ENCODE data around the gene ACTR2.

Gene ACTR2

DNA sequence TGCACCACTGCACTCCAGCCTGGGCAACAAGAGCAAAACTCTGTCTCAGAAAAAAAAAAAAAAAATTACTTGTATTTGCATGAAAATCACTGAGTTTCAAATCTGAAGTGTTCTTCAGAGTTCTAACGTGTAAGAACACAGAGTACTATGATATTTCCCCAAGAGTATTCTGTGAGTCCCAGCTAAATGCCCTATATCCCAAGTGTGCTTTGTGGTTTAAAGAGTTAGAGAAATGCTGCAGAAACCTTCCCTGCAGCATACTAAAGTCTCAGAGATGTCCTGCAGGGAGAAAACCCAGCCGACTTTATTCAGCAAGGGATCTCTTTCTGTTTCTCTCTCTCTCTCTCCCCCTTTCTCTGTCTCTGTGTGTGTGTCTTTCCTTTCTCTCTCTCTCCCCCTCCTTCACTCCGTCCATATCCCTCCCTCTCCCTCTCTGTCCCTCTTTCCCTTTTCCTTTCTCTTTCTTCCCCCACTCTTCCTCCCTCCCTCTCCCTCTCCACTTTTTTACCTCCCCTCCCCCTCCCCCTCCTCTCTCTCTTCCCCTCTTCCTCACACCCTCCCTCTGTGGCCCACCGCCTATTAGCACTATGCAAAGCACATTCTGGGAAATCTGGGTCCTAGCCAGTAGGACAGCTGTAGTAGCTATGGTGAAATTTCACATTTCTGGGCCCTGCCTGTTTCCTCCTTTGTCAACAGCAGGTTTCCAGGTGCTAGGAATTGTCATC is 54.2 kb downstream of the ACTR2 start:
- H3K27ac ChIP-seq, result no peak overlapping the region
- TF ChIP-seq, protein P1, sequence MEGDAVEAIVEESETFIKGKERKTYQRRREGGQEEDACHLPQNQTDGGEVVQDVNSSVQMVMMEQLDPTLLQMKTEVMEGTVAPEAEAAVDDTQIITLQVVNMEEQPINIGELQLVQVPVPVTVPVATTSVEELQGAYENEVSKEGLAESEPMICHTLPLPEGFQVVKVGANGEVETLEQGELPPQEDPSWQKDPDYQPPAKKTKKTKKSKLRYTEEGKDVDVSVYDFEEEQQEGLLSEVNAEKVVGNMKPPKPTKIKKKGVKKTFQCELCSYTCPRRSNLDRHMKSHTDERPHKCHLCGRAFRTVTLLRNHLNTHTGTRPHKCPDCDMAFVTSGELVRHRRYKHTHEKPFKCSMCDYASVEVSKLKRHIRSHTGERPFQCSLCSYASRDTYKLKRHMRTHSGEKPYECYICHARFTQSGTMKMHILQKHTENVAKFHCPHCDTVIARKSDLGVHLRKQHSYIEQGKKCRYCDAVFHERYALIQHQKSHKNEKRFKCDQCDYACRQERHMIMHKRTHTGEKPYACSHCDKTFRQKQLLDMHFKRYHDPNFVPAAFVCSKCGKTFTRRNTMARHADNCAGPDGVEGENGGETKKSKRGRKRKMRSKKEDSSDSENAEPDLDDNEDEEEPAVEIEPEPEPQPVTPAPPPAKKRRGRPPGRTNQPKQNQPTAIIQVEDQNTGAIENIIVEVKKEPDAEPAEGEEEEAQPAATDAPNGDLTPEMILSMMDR (IDR thresholded peaks at IDR 0.05), result no peak
- TF ChIP-seq ZFX (IDR thresholded peaks at IDR 0.05; ENCODE audit: borderline replicate concordance), result no peak

DNA sequence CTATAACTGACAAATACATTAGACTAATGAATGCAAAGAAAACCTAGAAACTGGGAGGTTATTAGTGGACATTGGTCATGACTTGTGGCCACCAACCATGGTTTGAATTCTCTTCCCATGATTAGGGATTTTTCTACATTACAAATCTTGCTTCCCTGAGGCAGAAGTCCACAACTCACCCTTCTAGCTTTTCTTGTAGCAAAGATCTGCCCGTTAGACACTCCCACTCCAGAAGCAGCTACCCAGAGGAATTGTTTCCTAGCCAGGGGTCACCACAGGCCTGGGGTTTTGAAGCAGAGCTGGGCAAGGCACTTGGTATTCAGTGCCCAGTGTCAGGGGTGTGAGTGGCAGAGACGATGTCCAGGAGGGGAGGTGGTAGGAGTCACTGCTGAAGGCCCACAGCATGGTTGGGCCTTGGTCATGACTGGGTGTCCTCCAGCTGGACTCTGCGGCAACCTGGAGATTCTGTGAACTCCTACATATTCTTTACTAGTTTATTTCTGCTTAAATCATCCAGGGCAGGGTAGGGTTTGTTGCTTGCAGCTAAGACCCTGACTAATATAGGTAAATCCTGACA is 54.9 kb downstream of the ACTR2 start:
- TF ChIP-seq, protein P1 (IDR thresholded peaks at IDR 0.05), result no peak
- no peak for TF ChIP-seq ZFX (IDR thresholded peaks at IDR 0.05; ENCODE audit: borderline replicate concordance)

DNA sequence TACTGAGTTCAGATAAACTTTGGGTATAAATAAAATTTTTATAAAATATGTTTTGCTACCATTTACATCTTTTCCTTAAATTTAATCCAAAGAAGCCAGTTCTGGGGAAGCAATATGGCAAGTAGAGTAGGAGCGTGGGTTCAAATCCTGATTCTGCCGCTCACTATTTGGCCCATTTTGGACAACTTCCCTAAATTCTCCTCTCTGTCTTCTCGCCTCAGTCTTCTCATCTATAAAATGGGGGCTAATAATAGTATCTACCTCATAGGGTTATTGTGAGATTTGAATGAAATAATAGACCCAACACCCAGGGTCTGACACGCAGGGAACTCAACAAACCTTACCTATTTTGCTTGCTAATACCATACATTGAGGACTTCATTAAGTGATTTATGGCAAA is 59.7 kb downstream of the ACTR2 start:
- H3K27ac ChIP-seq, result no peak overlapping the region
- TF ChIP-seq, protein P1 (IDR thresholded peaks at IDR 0.05), result no peak
- TF ChIP-seq ZFX (IDR thresholded peaks at IDR 0.05; ENCODE audit: borderline replicate concordance), result no peak

More for the DNA sequence above, 54.9 kb downstream of the ACTR2 start:
- H3K27ac ChIP-seq, result no peak overlapping the region

DNA sequence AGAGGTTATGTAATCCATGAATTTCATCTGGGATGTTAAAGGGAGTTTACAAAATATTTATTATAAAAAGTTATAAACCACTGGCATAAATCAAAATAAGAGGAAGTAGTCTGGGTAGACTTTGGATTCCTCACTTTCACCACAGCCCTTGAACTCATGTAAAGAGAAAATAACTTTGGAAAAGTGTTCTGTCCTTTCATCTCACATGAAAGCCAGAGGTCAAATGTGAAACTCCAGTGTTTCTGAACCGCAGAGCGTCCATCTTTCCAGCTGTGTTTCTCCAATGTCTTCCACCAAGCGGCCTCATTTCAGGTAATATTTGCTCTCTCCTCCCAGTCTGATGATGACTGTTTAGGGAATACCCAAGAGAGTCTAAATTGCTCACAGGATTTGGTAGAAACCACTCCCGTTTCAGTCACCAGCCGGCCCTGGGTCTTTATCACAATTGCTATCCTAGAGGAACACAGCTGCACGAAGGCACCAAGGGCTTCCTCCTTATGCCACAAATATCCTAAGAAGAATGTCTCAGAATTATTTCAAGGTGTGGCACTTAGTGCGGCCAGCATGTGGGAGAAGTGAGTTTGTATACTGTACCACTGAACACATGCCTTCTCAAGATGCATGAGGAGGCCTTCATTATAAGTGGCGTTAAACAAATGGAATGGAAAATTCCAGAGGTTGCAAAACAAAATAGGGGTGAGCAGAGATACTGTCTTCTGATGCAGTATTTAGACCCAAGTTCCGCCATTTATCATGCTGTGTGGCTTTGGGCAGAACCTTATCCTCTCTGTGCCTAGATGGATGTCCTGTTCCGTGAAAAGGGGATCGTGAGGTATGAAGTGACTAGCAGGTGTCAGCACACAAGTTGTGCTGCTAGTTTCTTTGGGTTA is 63.8 kb downstream of the ACTR2 start:
- no peak for TF ChIP-seq ZFX (IDR thresholded peaks at IDR 0.05; ENCODE audit: borderline replicate concordance)
- TF ChIP-seq, protein P1 (IDR thresholded peaks at IDR 0.05), result no peak
- no peak overlapping the region for H3K27ac ChIP-seq

DNA sequence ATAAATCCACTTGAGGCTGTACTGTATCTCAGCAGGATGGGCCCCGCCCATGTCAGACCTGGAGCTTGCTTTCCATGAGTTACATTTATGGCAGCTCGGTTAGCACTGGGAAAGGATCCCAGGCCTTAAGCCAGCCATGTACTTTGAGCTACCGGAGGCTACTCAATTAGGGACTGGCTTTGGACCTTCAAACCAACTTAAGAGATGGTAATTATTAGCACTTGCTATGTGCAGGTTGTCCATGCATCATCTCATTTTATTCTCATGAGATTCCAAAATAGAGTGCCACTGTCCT is 64.4 kb downstream of the ACTR2 start:
- no peak overlapping the region for H3K27ac ChIP-seq
- no peak for TF ChIP-seq ZFX (IDR thresholded peaks at IDR 0.05; ENCODE audit: borderline replicate concordance)
- TF ChIP-seq, protein P1 (IDR thresholded peaks at IDR 0.05), result no peak

DNA sequence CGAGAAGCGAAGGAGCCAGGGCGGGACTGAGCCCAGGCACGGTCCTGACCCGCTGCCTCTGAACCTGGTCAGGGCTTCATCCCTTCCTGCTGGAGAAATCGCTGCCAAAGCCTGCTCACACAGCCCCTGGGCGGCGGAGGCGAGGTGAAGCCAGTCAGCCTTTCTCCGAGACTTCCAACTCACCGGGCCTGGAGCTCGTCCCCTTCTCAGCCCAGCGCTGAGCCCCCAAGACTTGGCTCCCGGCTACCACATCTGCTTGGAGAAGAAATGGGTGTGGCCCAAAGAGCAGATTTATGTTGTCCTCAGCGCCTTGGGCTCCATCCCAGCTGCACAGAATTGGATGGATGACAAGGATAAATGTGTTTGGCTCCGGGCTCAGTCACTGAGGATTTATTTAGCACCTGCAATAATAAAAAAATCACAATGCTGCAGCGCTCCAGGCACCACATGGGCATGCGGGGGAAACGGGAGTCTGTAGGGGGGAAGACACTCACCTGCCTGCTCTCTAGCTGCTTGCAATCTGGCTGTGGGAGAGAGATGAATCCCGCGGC is 64.9 kb downstream of the ACTR2 start:
- TF ChIP-seq, protein P1 (IDR thresholded peaks at IDR 0.05), result no peak
- TF ChIP-seq ZFX (IDR thresholded peaks at IDR 0.05; ENCODE audit: borderline replicate concordance), result no peak
- H3K27ac ChIP-seq, result no peak overlapping the region
